HCT116 (cell line): ENCODE results near the gene MMP28.

Source experiments
- EGR1 ChIP-seq: IDR thresholded peaks from 2 replicates; pipeline ENCODE4 v1.6.1; 2012; ENCODE audit warnings: low read depth
- EZH2 ChIP-seq: fragments of 200-600 bp; sonication (generic); IDR thresholded peaks from 2 replicates; pipeline ENCODE4 v1.6.1; 2017; ENCODE audit warnings: antibody characterized with exemption, mixed run types
- POLR2A ChIP-seq: IDR thresholded peaks from 2 replicates; pipeline ENCODE4 v1.7.0; 2011; ENCODE audit warnings: borderline replicate concordance; ENCODE audit not compliant: insufficient read depth, insufficient read length; ENCODE audit errors: extremely low read depth
- POLR2AphosphoS5 ChIP-seq: IDR thresholded peaks from 2 replicates; pipeline ENCODE4 v1.6.1; 2011; ENCODE audit warnings: mild to moderate bottlenecking, low read depth, low read length, moderate library complexity
- RAD21 ChIP-seq: IDR thresholded peaks from 2 replicates; pipeline ENCODE4 v1.6.1; 2012; ENCODE audit warnings: low read depth, mild to moderate bottlenecking
- SP1 ChIP-seq: IDR thresholded peaks from 2 replicates; pipeline ENCODE4 v1.6.1; 2012; ENCODE audit warnings: low read depth
- SRF ChIP-seq: IDR thresholded peaks from 2 replicates; pipeline ENCODE4 v1.6.1; 2012; ENCODE audit warnings: low read depth
- TCF7L2 ChIP-seq: IDR thresholded peaks from 2 replicates; pipeline ENCODE4 v1.7.0; 2011; ENCODE audit warnings: borderline replicate concordance, inconsistent platforms; ENCODE audit not compliant: insufficient read depth, insufficient read length; ENCODE audit errors: extremely low read depth
- TF ChIP-seq, protein P1 (sequence below): IDR thresholded peaks from 2 replicates; pipeline ENCODE4 v1.6.1; 2012; ENCODE audit warnings: low read depth
- TF ChIP-seq, protein P2 (sequence below), 3 experiments: fragments of 200-600 bp in 1 of 3; sonication (generic) in 1 of 3; IDR thresholded peaks in 2 of 3; conservative IDR thresholded peaks in 1 of 3; 2 replicates each; pipeline ENCODE4 v1.5.1; 2012 to 2017; ENCODE audit warnings: low read depth in 2 of 3, low read length in 2 of 3, antibody characterized with exemption in 1 of 3, borderline replicate concordance in 1 of 3, control low read depth in 1 of 3, mild to moderate bottlenecking in 1 of 3, mixed read lengths in 1 of 3, mixed run types in 1 of 3, moderate library complexity in 1 of 3; ENCODE audit not compliant: insufficient read depth in 1 of 3
- TF ChIP-seq, protein P3 (sequence below): IDR thresholded peaks from 2 replicates; pipeline ENCODE4 v1.6.1; 2012

DNA sequence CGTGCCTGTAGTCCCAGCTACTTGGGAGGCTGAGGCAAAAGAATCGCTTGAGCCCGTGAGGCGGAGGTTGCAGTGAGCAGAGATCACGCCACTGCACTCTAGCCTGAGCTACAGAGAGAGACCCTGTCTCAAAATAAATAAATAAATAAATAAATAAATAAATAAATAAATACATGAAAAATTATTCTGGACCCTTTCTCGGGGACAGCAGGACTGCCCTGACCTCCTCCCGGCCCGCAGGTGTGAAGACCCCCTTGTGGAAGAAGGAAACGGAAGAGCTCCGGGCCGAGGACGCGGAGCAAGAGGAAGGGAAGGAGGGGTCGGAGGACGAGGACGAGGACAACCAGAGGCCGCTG is 31.7 kb downstream of the MMP28 start:
- TF ChIP-seq, protein P1, sequence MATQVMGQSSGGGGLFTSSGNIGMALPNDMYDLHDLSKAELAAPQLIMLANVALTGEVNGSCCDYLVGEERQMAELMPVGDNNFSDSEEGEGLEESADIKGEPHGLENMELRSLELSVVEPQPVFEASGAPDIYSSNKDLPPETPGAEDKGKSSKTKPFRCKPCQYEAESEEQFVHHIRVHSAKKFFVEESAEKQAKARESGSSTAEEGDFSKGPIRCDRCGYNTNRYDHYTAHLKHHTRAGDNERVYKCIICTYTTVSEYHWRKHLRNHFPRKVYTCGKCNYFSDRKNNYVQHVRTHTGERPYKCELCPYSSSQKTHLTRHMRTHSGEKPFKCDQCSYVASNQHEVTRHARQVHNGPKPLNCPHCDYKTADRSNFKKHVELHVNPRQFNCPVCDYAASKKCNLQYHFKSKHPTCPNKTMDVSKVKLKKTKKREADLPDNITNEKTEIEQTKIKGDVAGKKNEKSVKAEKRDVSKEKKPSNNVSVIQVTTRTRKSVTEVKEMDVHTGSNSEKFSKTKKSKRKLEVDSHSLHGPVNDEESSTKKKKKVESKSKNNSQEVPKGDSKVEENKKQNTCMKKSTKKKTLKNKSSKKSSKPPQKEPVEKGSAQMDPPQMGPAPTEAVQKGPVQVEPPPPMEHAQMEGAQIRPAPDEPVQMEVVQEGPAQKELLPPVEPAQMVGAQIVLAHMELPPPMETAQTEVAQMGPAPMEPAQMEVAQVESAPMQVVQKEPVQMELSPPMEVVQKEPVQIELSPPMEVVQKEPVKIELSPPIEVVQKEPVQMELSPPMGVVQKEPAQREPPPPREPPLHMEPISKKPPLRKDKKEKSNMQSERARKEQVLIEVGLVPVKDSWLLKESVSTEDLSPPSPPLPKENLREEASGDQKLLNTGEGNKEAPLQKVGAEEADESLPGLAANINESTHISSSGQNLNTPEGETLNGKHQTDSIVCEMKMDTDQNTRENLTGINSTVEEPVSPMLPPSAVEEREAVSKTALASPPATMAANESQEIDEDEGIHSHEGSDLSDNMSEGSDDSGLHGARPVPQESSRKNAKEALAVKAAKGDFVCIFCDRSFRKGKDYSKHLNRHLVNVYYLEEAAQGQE, result no peak
- TF ChIP-seq, protein P2, sequence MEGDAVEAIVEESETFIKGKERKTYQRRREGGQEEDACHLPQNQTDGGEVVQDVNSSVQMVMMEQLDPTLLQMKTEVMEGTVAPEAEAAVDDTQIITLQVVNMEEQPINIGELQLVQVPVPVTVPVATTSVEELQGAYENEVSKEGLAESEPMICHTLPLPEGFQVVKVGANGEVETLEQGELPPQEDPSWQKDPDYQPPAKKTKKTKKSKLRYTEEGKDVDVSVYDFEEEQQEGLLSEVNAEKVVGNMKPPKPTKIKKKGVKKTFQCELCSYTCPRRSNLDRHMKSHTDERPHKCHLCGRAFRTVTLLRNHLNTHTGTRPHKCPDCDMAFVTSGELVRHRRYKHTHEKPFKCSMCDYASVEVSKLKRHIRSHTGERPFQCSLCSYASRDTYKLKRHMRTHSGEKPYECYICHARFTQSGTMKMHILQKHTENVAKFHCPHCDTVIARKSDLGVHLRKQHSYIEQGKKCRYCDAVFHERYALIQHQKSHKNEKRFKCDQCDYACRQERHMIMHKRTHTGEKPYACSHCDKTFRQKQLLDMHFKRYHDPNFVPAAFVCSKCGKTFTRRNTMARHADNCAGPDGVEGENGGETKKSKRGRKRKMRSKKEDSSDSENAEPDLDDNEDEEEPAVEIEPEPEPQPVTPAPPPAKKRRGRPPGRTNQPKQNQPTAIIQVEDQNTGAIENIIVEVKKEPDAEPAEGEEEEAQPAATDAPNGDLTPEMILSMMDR (IDR thresholded peaks at IDR 0.05 in 2 of 3, conservative IDR thresholded peaks at IDR 0.05 in 1 of 3; ENCODE audit: borderline replicate concordance in 1 of 3, insufficient read depth in 1 of 3, low read depth in 2 of 3, low read length in 2 of 3), result no peak
- TF ChIP-seq, protein P3, sequence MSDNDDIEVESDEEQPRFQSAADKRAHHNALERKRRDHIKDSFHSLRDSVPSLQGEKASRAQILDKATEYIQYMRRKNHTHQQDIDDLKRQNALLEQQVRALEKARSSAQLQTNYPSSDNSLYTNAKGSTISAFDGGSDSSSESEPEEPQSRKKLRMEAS, result no peak
- no peak for TF ChIP-seq SP1
- TF ChIP-seq POLR2AphosphoS5, result no peak
- TF ChIP-seq EGR1, result no peak
- TF ChIP-seq TCF7L2, result no peak
- TF ChIP-seq POLR2A, result no peak
- no peak for TF ChIP-seq EZH2
- no peak for TF ChIP-seq SRF
- TF ChIP-seq RAD21, result no peak
